ENCODE results near the gene C2orf49. TPM values are rescaled to one million over a fixed set of nuclear protein-coding genes. Genes with fewer than 3 reads are reported as not detected.

C2orf49 gene
- total RNA-seq, 1 experiment from 2014 or later: 24.8 TPM

DNA sequence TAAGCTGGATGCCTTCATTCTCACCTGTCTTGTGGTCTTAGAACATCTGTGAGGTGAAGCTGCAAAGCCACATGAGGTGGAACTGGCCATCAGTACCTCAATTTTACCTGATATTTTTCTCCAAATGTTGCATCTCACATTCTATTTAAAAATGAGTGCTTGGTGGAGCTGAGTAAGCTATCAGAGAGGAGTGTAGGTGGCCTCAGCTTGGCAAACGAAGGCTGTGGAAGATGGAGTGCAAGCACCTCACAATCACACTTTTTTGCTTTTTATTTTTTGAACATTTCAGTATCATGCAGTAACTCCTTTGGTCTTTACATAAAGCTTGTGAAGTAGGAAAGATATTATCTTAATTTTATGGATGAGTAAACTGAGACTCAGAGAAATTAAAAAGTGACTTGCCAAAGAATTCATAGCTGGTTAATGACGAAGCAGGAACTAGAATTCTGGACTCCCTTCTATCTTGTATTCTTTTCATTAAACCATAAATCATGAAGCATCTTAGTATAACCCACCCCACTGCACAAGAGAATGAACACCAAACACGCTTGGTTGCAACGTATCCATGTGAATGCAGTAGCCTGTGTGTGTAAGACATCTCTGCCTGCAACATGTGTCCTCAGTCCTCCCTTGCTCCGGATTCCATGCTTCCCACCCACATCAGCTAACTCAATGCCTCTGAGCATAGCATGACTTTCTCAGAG, 27.2 kb downstream of the C2orf49 start:
- Histone ChIP-seq H3K27ac (ENCODE audit: low read depth, low read length, poor library complexity, severe bottlenecking) (no peak overlapping the region), H3K4me3 (ENCODE audit: low read depth, low read length, poor library complexity, severe bottlenecking) (no peak overlapping the region), H3K27me3 (replicated peaks; ENCODE audit: insufficient read depth, low read depth, low read length, poor library complexity) (no peaks in the 10 kb centered on the region), H3K4me1 (ENCODE audit: insufficient read depth, low read length, poor library complexity, severe bottlenecking) (no peaks in the 10 kb centered on the region), H3K36me3 (ENCODE audit: insufficient read depth, low read length, poor library complexity, severe bottlenecking) (peaks cover 6% of the 10 kb centered on the region), H3K9me3 (ENCODE audit: low read depth, low read length, poor library complexity, severe bottlenecking) (no peaks in the 10 kb centered on the region)
- POLR2A ChIA-PET (ENCODE audit: low non-redundant PET): no interaction called here
- no TSS peak for BruUV-seq (replicated peaks)
- no peak for TF ChIP-seq EZH2 (IDR thresholded peaks at IDR 0.05; ENCODE audit: borderline replicate concordance, low read depth, low read length, poor library complexity, severe bottlenecking)
- TF ChIP-seq, protein P1, sequence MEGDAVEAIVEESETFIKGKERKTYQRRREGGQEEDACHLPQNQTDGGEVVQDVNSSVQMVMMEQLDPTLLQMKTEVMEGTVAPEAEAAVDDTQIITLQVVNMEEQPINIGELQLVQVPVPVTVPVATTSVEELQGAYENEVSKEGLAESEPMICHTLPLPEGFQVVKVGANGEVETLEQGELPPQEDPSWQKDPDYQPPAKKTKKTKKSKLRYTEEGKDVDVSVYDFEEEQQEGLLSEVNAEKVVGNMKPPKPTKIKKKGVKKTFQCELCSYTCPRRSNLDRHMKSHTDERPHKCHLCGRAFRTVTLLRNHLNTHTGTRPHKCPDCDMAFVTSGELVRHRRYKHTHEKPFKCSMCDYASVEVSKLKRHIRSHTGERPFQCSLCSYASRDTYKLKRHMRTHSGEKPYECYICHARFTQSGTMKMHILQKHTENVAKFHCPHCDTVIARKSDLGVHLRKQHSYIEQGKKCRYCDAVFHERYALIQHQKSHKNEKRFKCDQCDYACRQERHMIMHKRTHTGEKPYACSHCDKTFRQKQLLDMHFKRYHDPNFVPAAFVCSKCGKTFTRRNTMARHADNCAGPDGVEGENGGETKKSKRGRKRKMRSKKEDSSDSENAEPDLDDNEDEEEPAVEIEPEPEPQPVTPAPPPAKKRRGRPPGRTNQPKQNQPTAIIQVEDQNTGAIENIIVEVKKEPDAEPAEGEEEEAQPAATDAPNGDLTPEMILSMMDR (conservative IDR thresholded peaks at IDR 0.05; ENCODE audit: low read depth, low read length): no peak
- intact Hi-C loops (cut with micrococcal nuclease; ENCODE audit: unreplicated experiment): loop anchor here (10.0 kb wide), 1 partner anchor 720 kb away; no protein-coding TSS in a partner anchor
- no peak for DNase-seq (ENCODE audit: low spot score)
- CTCF ChIA-PET: no interaction called here

DNA sequence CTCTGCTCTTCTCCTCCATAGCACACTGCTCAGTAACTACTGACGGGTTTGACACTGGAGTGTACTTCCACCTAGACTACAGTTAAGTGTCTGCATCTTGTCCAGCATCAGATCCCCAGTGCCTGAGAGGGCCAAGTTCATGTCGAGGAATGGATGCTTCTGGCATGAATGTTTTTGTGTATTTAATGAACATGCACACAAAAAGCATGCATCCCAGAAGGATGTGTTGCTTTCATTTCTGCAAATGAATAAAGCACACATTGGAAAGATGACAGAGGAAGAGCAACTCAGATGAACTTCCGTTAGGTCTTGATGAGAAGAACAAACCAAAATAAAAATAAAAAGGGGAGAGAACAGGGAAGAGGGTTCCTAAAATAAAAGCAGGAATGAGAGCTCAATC, 27.9 kb downstream of the C2orf49 start:
- ChIA-PET CTCF (no interaction called here), POLR2A (ENCODE audit: low non-redundant PET) (no interaction called here)
- no peak for DNase-seq (ENCODE audit: low spot score)
- H3K9me3 ChIP-seq (ENCODE audit: low read depth, low read length, poor library complexity, severe bottlenecking): no peaks in the 10 kb centered on the region
- no peaks in the 10 kb centered on the region for H3K4me1 ChIP-seq (ENCODE audit: insufficient read depth, low read length, poor library complexity, severe bottlenecking)
- no peak for TF ChIP-seq EZH2 (IDR thresholded peaks at IDR 0.05; ENCODE audit: borderline replicate concordance, low read depth, low read length, poor library complexity, severe bottlenecking)
- TF ChIP-seq, protein P1 (conservative IDR thresholded peaks at IDR 0.05; ENCODE audit: low read depth, low read length): no peak
- H3K27ac ChIP-seq (ENCODE audit: low read depth, low read length, poor library complexity, severe bottlenecking): no peak overlapping the region
- peaks cover 6% of the 10 kb centered on the region for H3K36me3 ChIP-seq (ENCODE audit: insufficient read depth, low read length, poor library complexity, severe bottlenecking)
- no TSS peak for BruUV-seq (replicated peaks)
- no peaks in the 10 kb centered on the region for H3K27me3 ChIP-seq (replicated peaks; ENCODE audit: insufficient read depth, low read depth, low read length, poor library complexity)
- intact Hi-C loops (cut with micrococcal nuclease; ENCODE audit: unreplicated experiment): loop anchor here (10.0 kb wide), 1 partner anchor 720 kb away; no protein-coding TSS in a partner anchor
- no peak overlapping the region for H3K4me3 ChIP-seq (ENCODE audit: low read depth, low read length, poor library complexity, severe bottlenecking)

DNA sequence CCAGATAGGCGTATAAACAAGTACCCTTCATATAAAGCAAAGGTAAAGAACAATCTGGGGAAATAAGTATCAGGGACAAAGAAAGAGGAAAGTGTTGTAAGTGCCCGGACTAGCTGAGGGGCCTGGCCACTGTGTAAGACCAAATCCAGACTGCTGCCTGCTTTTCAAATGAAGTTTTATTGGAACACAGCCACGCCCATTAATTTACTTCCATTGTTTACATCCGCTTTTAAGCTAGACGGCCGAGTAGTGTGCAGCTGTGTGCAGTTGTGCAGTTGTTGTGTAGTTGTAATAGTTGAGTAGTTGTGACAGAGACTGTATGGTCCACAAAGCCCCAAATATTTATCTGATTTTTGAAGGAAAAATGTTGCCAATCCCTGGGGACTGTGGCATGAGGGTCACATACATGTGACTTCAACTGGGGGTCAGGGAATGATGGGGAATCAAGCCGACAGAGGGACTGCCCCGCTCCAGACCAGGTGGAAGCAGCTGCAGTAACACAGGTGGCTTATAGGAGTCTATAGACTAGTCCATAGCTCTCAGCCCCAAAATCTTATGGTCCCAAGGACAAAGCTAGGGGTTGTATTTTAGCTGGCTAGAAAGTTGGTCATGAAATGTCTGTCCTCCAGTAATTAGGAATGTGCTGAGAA, 31.5 kb downstream of the C2orf49 start:
- no peaks in the 10 kb centered on the region for H3K9me3 ChIP-seq (ENCODE audit: low read depth, low read length, poor library complexity, severe bottlenecking)

More for the DNA sequence above, 31.5 kb downstream of the C2orf49 start:
- TF ChIP-seq EZH2 (IDR thresholded peaks at IDR 0.05; ENCODE audit: borderline replicate concordance, low read depth, low read length, poor library complexity, severe bottlenecking): no peak
- TF ChIP-seq, protein P1 (conservative IDR thresholded peaks at IDR 0.05; ENCODE audit: low read depth, low read length): no peak
- no peaks in the 10 kb centered on the region for H3K36me3 ChIP-seq (ENCODE audit: insufficient read depth, low read length, poor library complexity, severe bottlenecking)
- H3K4me1 ChIP-seq (ENCODE audit: insufficient read depth, low read length, poor library complexity, severe bottlenecking): no peaks in the 10 kb centered on the region
- BruUV-seq (replicated peaks): no TSS peak
- intact Hi-C loops (cut with micrococcal nuclease; ENCODE audit: unreplicated experiment): loop anchor here (1.0 to 10.0 kb wide), 2 partner anchors 176 to 716 kb away; no protein-coding TSS in a partner anchor
- no peak overlapping the region for H3K4me3 ChIP-seq (ENCODE audit: low read depth, low read length, poor library complexity, severe bottlenecking)
- H3K27ac ChIP-seq (ENCODE audit: low read depth, low read length, poor library complexity, severe bottlenecking): no peak overlapping the region
- ChIA-PET POLR2A (ENCODE audit: low non-redundant PET) (no interaction called here), CTCF (no interaction called here)
- DNase-seq (ENCODE audit: low spot score): no peak
- no peaks in the 10 kb centered on the region for H3K27me3 ChIP-seq (replicated peaks; ENCODE audit: insufficient read depth, low read depth, low read length, poor library complexity)
